Astrocyte (in vitro differentiated cells and primary cell): ENCODE data around the gene CHRNA4. TPM values are rescaled to one million over a fixed set of nuclear protein-coding genes. Genes with fewer than 3 reads are reported as not detected.

ENCODE experiments used
- DNase-seq: peaks from one replicate; pipeline ENCODE4 v3.0.0-alpha.2; 2010; ENCODE audit warnings: low read depth
- FAIRE-seq: peaks from 2 replicates; lab custom pipeline; 2011; peaks lifted over from hg19 to GRCh38; lab: Jason Lieb, UNC
- H2AFZ ChIP-seq: 2 replicates; pipeline ENCODE4 v1.6.0; 2012; ENCODE audit warnings: low read depth, low read length, inconsistent platforms
- H3K27ac ChIP-seq: 2 replicates; pipeline ENCODE4 v1.5.1; 2011; ENCODE audit warnings: low read depth, low read length, inconsistent platforms
- H3K27me3 ChIP-seq: 2 replicates; pipeline ENCODE4 v1.6.0; 2011; ENCODE audit warnings: low read length, inconsistent platforms; ENCODE audit not compliant: insufficient read depth
- H3K36me3 ChIP-seq: 2 replicates; pipeline ENCODE4 v1.5.1; 2011; ENCODE audit warnings: low read length, inconsistent platforms; ENCODE audit not compliant: insufficient read depth
- H3K4me1 ChIP-seq: 2 replicates; pipeline ENCODE4 v1.5.1; 2011; ENCODE audit warnings: low read length, inconsistent platforms; ENCODE audit not compliant: insufficient read depth
- H3K4me2 ChIP-seq: 2 replicates; pipeline ENCODE4 v1.6.0; 2012; ENCODE audit warnings: low read length, inconsistent platforms
- H3K4me3 ChIP-seq: 2 replicates; pipeline ENCODE4 v1.5.1; 2011; ENCODE audit warnings: low read depth, mild to moderate bottlenecking, low read length, inconsistent platforms; ENCODE audit not compliant: insufficient read depth
- H3K79me2 ChIP-seq: 2 replicates; pipeline ENCODE4 v1.6.0; 2012; ENCODE audit warnings: mild to moderate bottlenecking, low read length, inconsistent platforms; ENCODE audit not compliant: insufficient read depth
- H3K9ac ChIP-seq: 2 replicates; pipeline ENCODE4 v1.6.0; 2012; ENCODE audit warnings: mild to moderate bottlenecking, low read length, inconsistent platforms
- H3K9me3 ChIP-seq: 2 replicates; pipeline ENCODE4 v1.5.1; 2012; ENCODE audit warnings: low read depth, mild to moderate bottlenecking, low read length, inconsistent platforms; ENCODE audit not compliant: insufficient read depth
- H4K20me1 ChIP-seq: 2 replicates; pipeline ENCODE4 v1.6.0; 2012; ENCODE audit warnings: low read length, inconsistent platforms; ENCODE audit not compliant: insufficient read depth
- H3K27ac Mint-ChIP-seq: one replicate; pipeline ENCODE4 v1.8.0; 2021; ENCODE audit warnings: mild to moderate bottlenecking, mixed read lengths; ENCODE audit not compliant: unreplicated experiment
- H3K27me3 Mint-ChIP-seq: one replicate; pipeline ENCODE4 v1.8.0; 2021; ENCODE audit warnings: low read depth, mixed read lengths; ENCODE audit not compliant: unreplicated experiment
- H3K36me3 Mint-ChIP-seq: one replicate; pipeline ENCODE4 v1.8.0; 2021; ENCODE audit warnings: low read depth, mixed read lengths; ENCODE audit not compliant: unreplicated experiment
- H3K4me1 Mint-ChIP-seq: one replicate; pipeline ENCODE4 v1.8.0; 2021; ENCODE audit warnings: low read depth, mixed read lengths; ENCODE audit not compliant: unreplicated experiment
- H3K4me3 Mint-ChIP-seq: one replicate; pipeline ENCODE4 v1.8.0; 2021; ENCODE audit warnings: mild to moderate bottlenecking, moderate library complexity, mixed read lengths; ENCODE audit not compliant: unreplicated experiment
- H3K9me3 Mint-ChIP-seq: one replicate; pipeline ENCODE4 v1.8.0; 2021; ENCODE audit warnings: mild to moderate bottlenecking, mixed read lengths; ENCODE audit not compliant: unreplicated experiment
- CTCF ChIP-seq: IDR thresholded peaks from 2 replicates; pipeline ENCODE4 v1.5.1; 2011; ENCODE audit warnings: low read depth, mild to moderate bottlenecking, inconsistent platforms, low read length, moderate library complexity; ENCODE audit not compliant: insufficient read depth
- EZH2 ChIP-seq: IDR thresholded peaks from 2 replicates; pipeline ENCODE4 v1.6.1; 2012; ENCODE audit warnings: mild to moderate bottlenecking, low read length, inconsistent platforms; ENCODE audit not compliant: insufficient read depth
- total RNA-seq: library from RNA; stranded (reverse); gene quantifications from 2 replicates; pipeline ENCODE4 v1.2.1, GENCODE V29; 2021

The CHRNA4 gene
- total RNA-seq, 1 donor from 2014 or later, result 1.8 TPM

GRCh38 chr20:63346131-63347080 lies 14.7 kb downstream of the CHRNA4 start:
- Histone ChIP-seq H3K36me3 (no peaks in the 10 kb centered on the region), H3K27me3 (peaks cover 18% of the 10 kb centered on the region), H3K4me1 (no peaks in the 10 kb centered on the region), H3K4me3 (no peak overlapping the region), H3K79me2 (no peaks in the 10 kb centered on the region), H4K20me1 (no peaks in the 10 kb centered on the region), H3K4me2 (no peak overlapping the region), H3K9ac (no peak overlapping the region), H3K27ac (no peak overlapping the region), H2AFZ (no peak overlapping the region), H3K9me3 (no peaks in the 10 kb centered on the region)
- DNase-seq, result no peak
- H3K4me1 Mint-ChIP-seq, result no peaks in the 10 kb centered on the region
- no peak overlapping the region for H3K4me3 Mint-ChIP-seq
- FAIRE-seq, result no peak
- H3K27me3 Mint-ChIP-seq, result peaks cover 28% of the 10 kb centered on the region
- peaks cover 6% of the 10 kb centered on the region for H3K36me3 Mint-ChIP-seq
- no peak for TF ChIP-seq CTCF
- TF ChIP-seq EZH2, result no peak
- no peak overlapping the region for H3K27ac Mint-ChIP-seq
- peaks cover 4% of the 10 kb centered on the region for H3K9me3 Mint-ChIP-seq

GRCh38 chr20:63345328-63346100 lies 15.6 kb downstream of the CHRNA4 start:
- FAIRE-seq (no peak), DNase-seq (no peak)
- Histone ChIP-seq H4K20me1 (no peaks in the 10 kb centered on the region), H2AFZ (no peak overlapping the region), H3K4me2 (no peak overlapping the region), H3K79me2 (no peaks in the 10 kb centered on the region), H3K27ac (no peak overlapping the region), H3K9ac (no peak overlapping the region), H3K9me3 (no peaks in the 10 kb centered on the region), H3K36me3 (no peaks in the 10 kb centered on the region), H3K4me1 (no peaks in the 10 kb centered on the region), H3K4me3 (no peak overlapping the region), H3K27me3 (peaks cover 23% of the 10 kb centered on the region)
- Mint-ChIP-seq H3K36me3 (peaks cover 7% of the 10 kb centered on the region), H3K4me3 (no peak overlapping the region), H3K9me3 (peaks cover 8% of the 10 kb centered on the region), H3K27me3 (peaks cover 31% of the 10 kb centered on the region), H3K4me1 (no peaks in the 10 kb centered on the region), H3K27ac (no peak overlapping the region)
- no peak for TF ChIP-seq EZH2
- TF ChIP-seq CTCF, result no peak
